DMS153 treated with DMSO at 0.1 percent for 48 hours (cell line): ENCODE results near the gene KDM3B.

Source experiments
- DNase-seq: peaks from one replicate; lab custom pipeline; 2025; ENCODE audit not compliant: unreplicated experiment; lab: John Stamatoyannopoulos, UW

The KDM3B gene

GRCh38 chr5:138346889-138347288 is 5.6 kb upstream of the KDM3B start:
- DNase-seq, result no peak

GRCh38 chr5:138349852-138350562 is 2.5 kb upstream of the KDM3B start:
- no peak for DNase-seq

- DNase-seq, result no peak
Measured at GRCh38 chr5:138350563-138350890, 2.0 kb upstream of the KDM3B start.

GRCh38 chr5:138351056-138351455 is 1.4 kb upstream of the KDM3B start:
- no peak for DNase-seq

GRCh38 chr5:138351517-138351916 is 968 bp upstream of the KDM3B start:
- DNase-seq, result no peak

- no peak for DNase-seq
Measured at GRCh38 chr5:138352722-138353559, 456 bp downstream of the KDM3B start.

- no peak for DNase-seq
Measured at GRCh38 chr5:138353560-138354080, 1.1 kb downstream of the KDM3B start.

GRCh38 chr5:138354387-138354786 is 1.9 kb downstream of the KDM3B start:
- DNase-seq, result no peak

GRCh38 chr5:138354926-138355378 is 2.5 kb downstream of the KDM3B start:
- DNase-seq, result no peak

- DNase-seq, result no peak
Measured at GRCh38 chr5:138359621-138360020, 7.1 kb downstream of the KDM3B start.

- DNase-seq, result no peak
Measured at GRCh38 chr5:138360941-138361452, 8.5 kb downstream of the KDM3B start.

- no peak for DNase-seq
Measured at GRCh38 chr5:138364576-138364975, 12.1 kb downstream of the KDM3B start.

- DNase-seq, result no peak
Measured at GRCh38 chr5:138366632-138367382, 14.3 kb downstream of the KDM3B start.

GRCh38 chr5:138369261-138369660 is 16.8 kb downstream of the KDM3B start:
- DNase-seq, result no peak

GRCh38 chr5:138369706-138370105 is 17.2 kb downstream of the KDM3B start:
- DNase-seq, result no peak

- DNase-seq, result no peak
Measured at GRCh38 chr5:138370537-138370936, 18.1 kb downstream of the KDM3B start.

- DNase-seq, result no peak
Measured at GRCh38 chr5:138371454-138371853, 19.0 kb downstream of the KDM3B start.

GRCh38 chr5:138372225-138372624 is 19.7 kb downstream of the KDM3B start:
- DNase-seq, result no peak

GRCh38 chr5:138372653-138373052 is 20.2 kb downstream of the KDM3B start:
- no peak for DNase-seq

- DNase-seq, result no peak
Measured at GRCh38 chr5:138382347-138382746, 29.9 kb downstream of the KDM3B start.

- no peak for DNase-seq
Measured at GRCh38 chr5:138385660-138386059, 33.2 kb downstream of the KDM3B start.
